ENCODE measurements around the gene ASIP.

- TF ChIP-seq, protein P1, sequence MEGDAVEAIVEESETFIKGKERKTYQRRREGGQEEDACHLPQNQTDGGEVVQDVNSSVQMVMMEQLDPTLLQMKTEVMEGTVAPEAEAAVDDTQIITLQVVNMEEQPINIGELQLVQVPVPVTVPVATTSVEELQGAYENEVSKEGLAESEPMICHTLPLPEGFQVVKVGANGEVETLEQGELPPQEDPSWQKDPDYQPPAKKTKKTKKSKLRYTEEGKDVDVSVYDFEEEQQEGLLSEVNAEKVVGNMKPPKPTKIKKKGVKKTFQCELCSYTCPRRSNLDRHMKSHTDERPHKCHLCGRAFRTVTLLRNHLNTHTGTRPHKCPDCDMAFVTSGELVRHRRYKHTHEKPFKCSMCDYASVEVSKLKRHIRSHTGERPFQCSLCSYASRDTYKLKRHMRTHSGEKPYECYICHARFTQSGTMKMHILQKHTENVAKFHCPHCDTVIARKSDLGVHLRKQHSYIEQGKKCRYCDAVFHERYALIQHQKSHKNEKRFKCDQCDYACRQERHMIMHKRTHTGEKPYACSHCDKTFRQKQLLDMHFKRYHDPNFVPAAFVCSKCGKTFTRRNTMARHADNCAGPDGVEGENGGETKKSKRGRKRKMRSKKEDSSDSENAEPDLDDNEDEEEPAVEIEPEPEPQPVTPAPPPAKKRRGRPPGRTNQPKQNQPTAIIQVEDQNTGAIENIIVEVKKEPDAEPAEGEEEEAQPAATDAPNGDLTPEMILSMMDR (optimal IDR thresholded peaks at IDR 0.05 in 1 of 3, IDR thresholded peaks at IDR 0.05 in 1 of 3, conservative IDR thresholded peaks at IDR 0.05 in 1 of 3; ENCODE audit: extremely low read depth in 1 of 3, insufficient read depth in 2 of 3, low read length in 3 of 3): no peak
- no peak for TF ChIP-seq EZH2 (IDR thresholded peaks at IDR 0.05; ENCODE audit: low read length)
Observed at GRCh38 chr20:34199183-34199582, 42.0 kb upstream of the ASIP start.

Data from keratinocyte (primary cell).